HG03457 (cell line): ENCODE measurements around the gene MICALL1.

ENCODE experiments used
- ATAC-seq: cut with Tn5 transposase; IDR thresholded peaks from one replicate; pipeline ENCODE4 v1.9.1; 2021; ENCODE audit warnings: moderate number of reproducible peaks; ENCODE audit not compliant: unreplicated experiment

The MICALL1 gene

DNA sequence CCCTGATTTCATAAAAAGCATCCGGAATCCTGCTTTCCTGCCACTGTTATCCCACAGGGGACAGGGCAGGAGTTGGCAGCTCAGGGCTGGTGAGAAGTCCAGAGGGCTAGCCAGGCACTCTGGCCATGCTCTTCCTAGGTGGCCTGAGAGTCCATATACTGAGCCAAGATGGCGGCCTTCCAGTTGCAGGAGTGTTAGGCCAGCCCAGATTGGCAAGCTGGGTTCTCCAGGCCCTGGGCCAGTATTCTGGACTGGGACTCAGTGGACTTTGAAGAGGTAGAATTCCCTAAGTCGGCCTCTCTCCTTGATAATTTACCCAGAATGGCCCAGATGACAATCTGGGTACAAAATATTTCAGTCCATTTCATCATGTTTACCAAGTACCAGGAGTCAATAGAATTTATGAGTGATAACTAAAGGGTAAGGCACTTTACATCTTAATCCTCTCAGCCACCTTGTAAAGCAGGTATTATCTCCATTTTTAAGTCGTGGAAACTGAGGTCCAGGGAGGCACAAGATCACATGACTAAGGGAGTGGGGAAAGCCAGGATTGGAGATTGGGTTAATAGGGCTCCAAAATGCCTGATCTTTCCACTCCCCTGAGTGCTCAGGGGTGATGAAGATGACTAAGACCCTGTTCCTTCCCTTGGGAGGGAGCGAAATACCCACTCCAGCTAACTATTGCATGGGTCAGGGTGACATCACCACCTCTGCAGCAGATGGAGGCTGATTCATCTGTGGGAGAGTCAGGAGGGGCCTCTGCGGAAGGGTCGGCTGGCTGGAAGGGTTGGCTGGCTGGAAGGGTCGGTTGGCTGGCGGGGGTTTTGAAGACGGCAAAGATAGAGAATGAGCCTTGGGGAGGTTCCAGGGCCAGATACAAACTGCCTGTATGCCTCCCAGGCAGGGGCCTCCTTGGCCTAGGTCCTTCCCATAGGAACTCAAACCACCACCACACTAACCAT, 1.2 kb upstream of the MICALL1 start:
- no peak for ATAC-seq

- ATAC-seq, result peak; percentile 33
Observed at GRCh38 chr22:37906364-37907008, 389 bp downstream of the MICALL1 start.

DNA sequence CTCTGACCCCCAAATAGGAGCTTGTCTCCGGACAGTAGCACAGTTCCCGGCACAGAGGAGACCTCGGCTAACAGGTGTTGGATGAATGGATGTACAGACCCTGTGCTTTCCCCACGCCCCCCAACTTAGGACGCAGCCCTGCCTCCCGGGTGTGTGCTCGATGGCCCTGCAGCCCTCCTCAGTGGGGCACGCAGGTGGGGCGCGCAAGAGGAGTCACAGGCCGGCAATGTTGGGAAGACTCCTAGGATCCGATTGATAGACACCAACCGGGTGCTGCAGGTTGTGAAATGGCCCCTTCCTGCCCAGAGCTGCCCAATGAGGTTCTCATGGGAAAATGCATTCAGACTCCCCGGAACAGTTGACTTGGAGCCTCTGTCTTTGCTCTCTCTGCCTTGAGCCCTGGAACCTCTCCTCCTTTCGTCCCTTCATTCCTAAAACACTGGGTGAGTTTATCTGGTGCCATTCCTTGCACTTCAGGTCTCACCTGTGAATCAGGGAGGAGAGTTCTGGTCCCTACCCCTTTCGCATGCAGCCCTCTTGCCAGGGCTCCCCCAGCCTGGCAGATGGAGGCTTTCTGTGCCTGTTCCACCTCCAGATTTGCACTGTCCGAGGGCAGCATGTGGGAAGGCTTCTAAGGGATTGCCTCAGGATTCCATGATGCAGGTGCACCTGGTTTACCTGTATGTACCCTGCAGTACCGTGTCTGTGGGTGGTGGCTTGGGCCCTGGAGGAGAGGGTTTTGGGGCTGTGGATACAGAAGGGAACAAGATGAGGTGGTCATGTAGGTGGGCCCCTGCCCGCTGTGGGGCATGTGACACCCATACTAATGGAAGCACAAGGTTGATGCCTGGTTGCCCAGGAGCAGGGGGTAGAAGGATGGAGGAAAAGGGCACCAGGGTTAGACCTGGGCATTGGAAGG, 1.2 kb downstream of the MICALL1 start:
- ATAC-seq, result no peak

DNA sequence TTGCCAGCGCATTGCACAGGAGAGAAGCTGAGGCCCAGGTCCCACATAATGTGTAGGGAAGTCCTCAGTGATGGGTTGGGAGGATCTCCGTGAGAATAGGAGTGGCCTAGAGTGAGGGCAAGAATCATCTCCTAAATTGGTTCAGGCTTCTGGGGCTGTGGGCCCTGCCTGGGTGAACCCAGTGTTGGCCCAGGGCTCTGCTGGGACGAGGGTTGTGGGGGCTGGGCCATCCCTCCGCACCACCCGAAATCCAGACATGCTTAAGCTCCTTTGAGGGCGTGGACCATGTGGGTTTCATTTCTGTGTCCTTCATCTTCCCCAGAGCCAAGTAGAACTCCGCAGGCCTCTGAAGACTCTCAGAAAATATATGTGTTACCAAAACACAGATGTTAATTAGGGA, 3.7 kb downstream of the MICALL1 start:
- no peak for ATAC-seq

DNA sequence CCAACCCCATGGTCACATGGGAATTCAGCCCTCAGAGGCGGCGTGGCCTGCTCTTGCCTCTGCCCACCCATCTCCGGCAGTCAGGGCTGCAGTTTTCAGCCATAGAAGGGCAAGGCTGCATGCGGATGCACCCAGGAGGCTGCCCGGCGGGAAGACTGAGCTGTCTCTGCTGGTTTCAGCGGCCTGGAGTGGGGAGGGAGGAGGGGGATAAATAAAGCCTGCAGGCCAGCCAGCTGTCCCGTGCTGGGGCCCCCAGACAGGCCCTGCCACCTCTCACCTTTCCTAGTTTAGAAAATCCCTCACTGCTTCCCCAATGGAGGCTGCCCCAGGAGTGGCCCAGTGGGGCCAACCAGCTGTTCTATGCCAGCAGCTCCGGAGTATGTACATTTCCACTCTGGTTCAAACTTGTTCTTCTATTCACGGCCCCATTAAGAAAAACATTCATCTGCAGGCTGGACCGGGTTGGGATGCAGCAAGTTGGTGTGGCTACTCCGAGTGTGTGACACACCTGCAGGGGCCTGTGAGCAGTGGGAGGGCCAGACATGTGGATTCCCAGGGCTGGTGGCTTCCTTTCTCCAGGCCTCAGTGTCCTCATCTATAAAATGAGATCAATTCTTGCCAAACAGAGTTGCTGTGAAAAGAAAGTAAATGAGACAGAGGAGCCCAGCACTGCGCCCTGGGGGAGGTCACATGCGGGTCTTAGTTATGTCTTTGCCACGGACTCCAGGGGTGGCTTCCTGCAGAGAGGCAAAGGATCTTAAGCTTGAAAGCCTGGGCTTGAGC, 5.0 kb downstream of the MICALL1 start:
- no peak for ATAC-seq

GRCh38 chr22:37911697-37912096, 5.6 kb downstream of the MICALL1 start:
- ATAC-seq, result no peak

DNA sequence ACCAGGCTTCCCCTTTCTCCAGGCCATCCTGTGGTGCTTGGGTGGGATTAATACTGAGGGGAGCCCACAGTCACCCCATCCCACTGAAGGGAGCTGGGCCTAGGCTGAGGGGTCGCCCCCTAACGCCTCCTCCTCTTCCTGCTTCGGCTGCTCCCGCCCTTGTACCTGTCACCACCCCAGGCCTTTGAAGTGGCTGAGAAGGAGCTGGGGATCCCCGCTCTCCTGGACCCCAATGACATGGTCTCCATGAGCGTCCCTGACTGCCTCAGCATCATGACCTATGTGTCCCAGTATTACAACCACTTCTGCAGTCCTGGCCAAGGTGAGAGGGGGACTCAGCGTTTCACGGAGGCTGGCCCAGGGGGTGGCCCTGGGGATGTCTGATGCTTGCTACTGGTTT, 6.1 kb downstream of the MICALL1 start:
- ATAC-seq, result no peak

- ATAC-seq, result no peak
Observed at GRCh38 chr22:37913233-37913721, 7.2 kb downstream of the MICALL1 start.

DNA sequence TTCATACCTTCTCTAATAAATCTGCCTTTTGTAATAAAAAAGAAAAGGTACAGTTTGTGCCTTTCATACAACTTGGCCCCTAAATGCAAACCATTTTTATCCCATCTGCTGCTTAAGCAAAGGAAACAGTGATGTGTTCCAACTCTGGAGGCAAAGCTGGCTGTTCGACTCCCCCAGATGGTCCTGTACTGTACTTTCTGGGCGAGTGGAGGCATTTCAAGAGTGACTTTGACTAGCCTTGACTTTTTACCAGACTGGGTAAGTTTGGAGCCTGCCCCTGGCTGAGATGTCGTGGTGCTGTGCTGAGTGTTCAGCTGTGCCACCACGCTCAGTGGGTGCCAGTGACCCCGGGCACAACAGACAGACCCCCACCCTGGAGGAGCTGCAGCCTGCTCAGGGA, 10.2 kb downstream of the MICALL1 start:
- no peak for ATAC-seq

DNA sequence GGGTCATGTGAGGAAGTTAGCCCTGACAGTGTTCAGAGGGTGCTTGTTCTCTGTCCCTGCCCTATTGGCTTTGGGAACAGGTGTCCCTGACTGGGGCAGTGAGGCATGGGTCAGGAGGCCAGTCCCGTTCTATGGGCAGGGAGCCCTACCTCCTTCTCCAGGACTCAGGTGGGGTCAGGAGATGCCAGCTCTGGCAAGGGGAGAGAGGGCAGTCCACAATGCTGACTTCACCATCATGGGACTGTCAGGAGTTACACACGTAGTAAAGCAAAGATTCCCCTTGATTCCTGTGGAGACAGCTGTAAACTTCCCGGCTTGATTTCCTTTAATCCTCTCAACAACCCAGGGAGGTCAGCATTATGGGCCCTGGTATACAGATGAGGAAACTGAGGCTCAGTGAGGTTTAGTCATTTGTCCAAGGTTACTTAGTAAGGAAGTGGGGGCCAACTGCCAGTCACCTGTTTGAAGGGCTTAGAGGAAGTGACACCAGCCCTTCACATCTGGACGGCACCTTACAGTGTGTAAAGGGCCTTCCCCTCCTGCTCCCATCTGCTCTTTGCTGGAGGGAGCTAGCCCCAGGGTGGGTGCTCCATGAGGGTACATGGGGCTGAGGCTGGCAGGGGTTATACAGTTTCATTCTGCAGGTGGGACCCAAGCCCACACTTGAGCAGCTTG, 11.9 kb downstream of the MICALL1 start:
- ATAC-seq, result no peak

GRCh38 chr22:37918580-37919270, 12.6 kb downstream of the MICALL1 start:
- no peak for ATAC-seq

GRCh38 chr22:37920126-37920525, 14.0 kb downstream of the MICALL1 start:
- no peak for ATAC-seq

GRCh38 chr22:37922191-37922590, 16.1 kb downstream of the MICALL1 start:
- ATAC-seq, result no peak

- ATAC-seq, result no peak
Observed at GRCh38 chr22:37923927-37924326, 17.8 kb downstream of the MICALL1 start.

DNA sequence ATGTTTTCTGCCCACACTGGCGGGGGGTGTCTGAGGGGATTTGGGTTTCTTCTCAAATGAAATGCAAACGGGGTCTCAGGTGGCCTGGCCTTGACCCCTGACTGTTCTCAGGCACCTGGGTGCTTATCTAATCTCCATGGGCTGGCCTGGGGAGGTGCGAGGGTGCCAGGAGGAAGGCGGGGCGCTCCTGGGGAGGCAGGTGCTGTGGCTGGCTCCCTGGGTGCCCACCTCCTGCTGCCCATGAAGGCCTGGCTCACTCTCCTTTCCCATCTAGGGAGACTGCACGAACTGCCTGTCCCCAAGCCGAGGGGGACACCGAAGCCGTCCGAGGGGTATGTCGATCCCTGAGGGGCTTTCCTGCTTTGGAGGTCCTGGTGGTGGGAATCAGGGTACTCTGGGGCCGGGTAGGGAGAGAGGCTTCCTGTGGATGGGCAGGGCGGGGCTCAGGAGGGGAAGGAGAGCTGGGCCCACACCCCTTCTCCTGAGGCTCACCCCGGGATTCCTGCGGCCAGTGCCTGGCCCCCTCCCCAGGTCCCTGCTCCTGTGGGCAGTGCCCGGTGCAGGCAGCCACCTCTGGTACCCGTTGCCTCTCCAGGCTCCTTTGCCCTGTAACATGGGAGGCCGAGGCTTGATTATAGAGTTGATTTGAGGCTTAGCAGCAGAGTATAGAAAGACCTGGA, 18.4 kb downstream of the MICALL1 start:
- ATAC-seq, result no peak

- no peak for ATAC-seq
Observed at GRCh38 chr22:37925330-37925729, 19.2 kb downstream of the MICALL1 start.

- no peak for ATAC-seq
Observed at GRCh38 chr22:37925767-37926166, 19.7 kb downstream of the MICALL1 start.

DNA sequence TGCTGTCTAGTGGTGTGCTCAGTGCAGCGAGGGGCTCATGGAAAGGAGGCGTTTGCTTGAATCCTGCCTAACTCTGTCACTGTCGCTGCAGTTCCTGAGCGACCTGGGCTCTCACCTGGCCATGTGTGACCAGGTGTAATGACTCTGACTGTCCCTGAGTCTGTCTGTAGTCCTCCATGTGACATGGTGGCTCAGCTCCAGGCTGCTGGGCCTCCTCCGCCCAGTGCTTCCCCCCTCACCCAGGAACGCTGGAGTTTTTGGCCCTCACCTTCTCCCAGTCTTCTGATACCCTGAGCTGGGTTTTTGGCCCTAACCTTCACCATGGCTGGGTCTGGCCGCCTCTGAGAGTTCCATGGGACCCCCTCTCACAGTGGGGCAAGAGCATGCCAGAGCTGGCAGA, 20.3 kb downstream of the MICALL1 start:
- ATAC-seq, result no peak
